HepG2 (cell line): ENCODE results near the gene GRK3. TPM values are rescaled to one million over a fixed set of nuclear protein-coding genes. Genes with fewer than 3 reads are reported as not detected.

Source experiments
- CEBPG ChIP-seq: IDR thresholded peaks from 2 replicates; pipeline ENCODE4 v1.6.1; 2016
- DPF2 ChIP-seq: sonication (generic); formaldehyde crosslinking; IDR thresholded peaks from 2 replicates; pipeline ENCODE4 v1.4.0; 2020; ENCODE audit warnings: mild to moderate bottlenecking, low read depth, missing genetic modification reagents, borderline replicate concordance
- ELF4 ChIP-seq: sonication (generic); formaldehyde crosslinking; IDR thresholded peaks from 2 replicates; pipeline ENCODE4 v1.5.0; 2020; ENCODE audit warnings: missing genetic modification reagents, mild to moderate bottlenecking, moderate library complexity, borderline replicate concordance
- FOXA1 ChIP-seq, 2 experiments: fragments of 450-650 bp in 1 of 2; sonication (generic) in 1 of 2; formaldehyde crosslinking in 1 of 2; IDR thresholded peaks; 2 replicates each; pipeline versions ENCODE4 v1.4.0 to v1.6.1; 2016 to 2020; ENCODE audit warnings: missing genetic modification reagents in 1 of 2
- HMG20B ChIP-seq: conservative IDR thresholded peaks from 2 replicates; pipeline ENCODE4 v1.6.1; 2016; ENCODE audit warnings: missing genetic modification reagents, missing compliant biosample characterization
- HNRNPL ChIP-seq: fragments of 200-400 bp; formaldehyde crosslinking; IDR thresholded peaks from 2 replicates; pipeline ENCODE4 v1.6.1; 2017; ENCODE audit warnings: mild to moderate bottlenecking, low read depth, low read length
- KDM1A ChIP-seq: IDR thresholded peaks from 2 replicates; pipeline ENCODE4 v1.6.1; 2016; ENCODE audit warnings: missing compliant biosample characterization
- MED1 ChIP-seq: sonication (generic); formaldehyde crosslinking; IDR thresholded peaks from 2 replicates; pipeline ENCODE4 v1.4.0; 2020; ENCODE audit warnings: missing genetic modification reagents
- MIXL1 ChIP-seq: IDR thresholded peaks from 2 replicates; pipeline ENCODE4 v1.6.1; 2016
- NCOA2 ChIP-seq: sonication (generic); formaldehyde crosslinking; IDR thresholded peaks from 2 replicates; pipeline ENCODE4 v1.8.0; 2022; ENCODE audit warnings: inconsistent platforms
- NR2F6 ChIP-seq, 2 experiments: IDR thresholded peaks; 2 replicates each; pipeline ENCODE4 v1.6.1; 2016; ENCODE audit warnings: antibody characterized with exemption in 1 of 2, mild to moderate bottlenecking in 1 of 2
- PCBP1 ChIP-seq: fragments of 200-400 bp; formaldehyde crosslinking; IDR thresholded peaks from 2 replicates; pipeline ENCODE4 v1.6.1; 2017; ENCODE audit warnings: mild to moderate bottlenecking, low read depth, low read length, borderline replicate concordance
- RCOR2 ChIP-seq: IDR thresholded peaks from 2 replicates; pipeline ENCODE4 v1.6.1; 2016; ENCODE audit warnings: missing biosample characterization, missing genetic modification reagents
- SALL1 ChIP-seq: sonication (generic); formaldehyde crosslinking; IDR thresholded peaks from 2 replicates; pipeline ENCODE4 v1.8.0; 2022; ENCODE audit warnings: mild to moderate bottlenecking, missing genetic modification reagents
- SAP130 ChIP-seq: IDR thresholded peaks from 2 replicates; pipeline ENCODE4 v1.6.1; 2016; ENCODE audit warnings: low read depth
- SMARCE1 ChIP-seq: fragments of 450-650 bp; IDR thresholded peaks from 2 replicates; pipeline ENCODE4 v1.6.1; 2017; ENCODE audit warnings: borderline replicate concordance
- SNAPC2 ChIP-seq: sonication (generic); formaldehyde crosslinking; IDR thresholded peaks from 2 replicates; pipeline ENCODE4 v1.8.1; 2022; ENCODE audit warnings: mild to moderate bottlenecking, missing genetic modification reagents
- SOX13 ChIP-seq, 3 experiments: fragments of 450-650 bp in 1 of 3; sonication (generic) in 1 of 3; formaldehyde crosslinking in 1 of 3; IDR thresholded peaks in 2 of 3; conservative IDR thresholded peaks in 1 of 3; 2 replicates each; pipeline versions ENCODE4 v1.5.0 to v1.6.1; 2016 to 2020; ENCODE audit warnings: antibody characterized with exemption in 1 of 3, mild to moderate bottlenecking in 1 of 3, missing compliant biosample characterization in 1 of 3, missing genetic modification reagents in 1 of 3, moderate library complexity in 1 of 3
- STAG1 ChIP-seq: sonication (generic); formaldehyde crosslinking; IDR thresholded peaks from 2 replicates; pipeline ENCODE4 v1.4.0; 2020; ENCODE audit warnings: missing genetic modification reagents
- TCF7 ChIP-seq: sonication (generic); IDR thresholded peaks from 2 replicates; pipeline ENCODE4 v1.6.1; 2016; ENCODE audit warnings: antibody characterized with exemption, low read depth
- THRA ChIP-seq: sonication (generic); formaldehyde crosslinking; IDR thresholded peaks from 2 replicates; pipeline ENCODE4 v1.4.0; 2020; ENCODE audit warnings: missing genetic modification reagents, borderline replicate concordance
- TIGD3 ChIP-seq: sonication (generic); formaldehyde crosslinking; IDR thresholded peaks from 2 replicates; pipeline ENCODE4 v1.5.1; 2020; ENCODE audit warnings: mild to moderate bottlenecking, missing genetic modification reagents, borderline replicate concordance
- YEATS2 ChIP-seq: sonication (generic); formaldehyde crosslinking; IDR thresholded peaks from 2 replicates; pipeline ENCODE4 v1.4.0; 2020; ENCODE audit warnings: missing genetic modification reagents, borderline replicate concordance
- ZKSCAN5 ChIP-seq: sonication (generic); formaldehyde crosslinking; IDR thresholded peaks from 2 replicates; pipeline ENCODE4 v1.5.1; 2020; ENCODE audit warnings: mild to moderate bottlenecking, missing genetic modification reagents
- ZNF180 ChIP-seq: sonication (generic); formaldehyde crosslinking; IDR thresholded peaks from 2 replicates; pipeline ENCODE4 v1.4.0; 2020; ENCODE audit warnings: low read depth, missing genetic modification reagents, borderline replicate concordance
- ZNF205 ChIP-seq: IDR thresholded peaks from 2 replicates; pipeline ENCODE4 v1.6.1; 2018; ENCODE audit warnings: missing biosample characterization, missing genetic modification reagents
- ZNF562 ChIP-seq: sonication (generic); formaldehyde crosslinking; IDR thresholded peaks from 2 replicates; pipeline ENCODE4 v1.8.0; 2022; ENCODE audit warnings: missing genetic modification reagents, borderline replicate concordance
- ZNF678 ChIP-seq: sonication (generic); formaldehyde crosslinking; IDR thresholded peaks from 2 replicates; pipeline ENCODE4 v1.4.0; 2020; ENCODE audit warnings: mild to moderate bottlenecking, missing genetic modification reagents
- ZZZ3 ChIP-seq: sonication (generic); formaldehyde crosslinking; IDR thresholded peaks from 2 replicates; pipeline ENCODE4 v1.4.0; 2020; ENCODE audit warnings: missing genetic modification reagents, mild to moderate bottlenecking, borderline replicate concordance
- polyA plus RNA-seq, 8 experiments: library from polyadenylated mRNA; depleted of rRNA in 3 of 8; stranded (reverse) in 7 of 8; unstranded in 1 of 8; fragments of >200 nt; fragmentation: Illumina TruSeq in 4 of 8; extraction: Trizol in 4 of 8; gene quantifications; 2 replicates each; pipeline versions ENCODE4 v1.2.1 to v1.2.3, GENCODE V29; 2011 to 2016; ENCODE audit warnings: low read depth in 4 of 8, missing spikeins in 1 of 8, mixed read lengths in 1 of 8; ENCODE audit not compliant: insufficient read depth in 1 of 8
- total RNA-seq, 5 experiments: library from RNA; depleted of rRNA; stranded (reverse); fragments of >200 nt; fragmentation: Illumina TruSeq; extraction: Trizol; gene quantifications; 2 replicates each; pipeline ENCODE4 v1.2.3, GENCODE V29; 2016; ENCODE audit warnings: low read depth in 1 of 5

GRK3 gene
- total and polyA plus RNA-seq, 2 of the 13 experiments (the other 11 are each of a cell fraction or from before 2014, with no cell fraction given), result 8.5 to 16.7 TPM

DNA sequence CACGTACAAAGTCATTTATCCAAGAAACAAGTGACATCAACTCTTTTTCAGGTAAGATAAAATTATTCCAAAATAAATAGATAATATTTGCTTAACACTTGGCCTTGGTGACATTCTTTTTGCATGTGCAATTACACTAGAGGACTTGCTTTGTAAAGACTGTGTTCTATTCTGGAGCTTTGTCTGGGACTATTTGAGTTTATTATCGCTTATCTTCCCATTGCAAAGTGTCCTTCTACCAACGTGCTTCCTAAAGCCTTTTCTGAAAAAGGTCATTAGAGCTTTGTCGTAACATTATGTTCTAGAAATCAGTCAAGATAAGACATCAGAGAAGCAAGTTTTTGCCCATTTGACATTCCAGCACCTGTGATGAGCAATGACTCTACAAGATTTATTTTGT lies 99.2 kb downstream of the GRK3 start (continued):
- peak; percentile 52; the same call in 1 of the 2 replicates for TF ChIP-seq THRA
- TF ChIP-seq MED1 (CRISPR knock-in tag), result peak; percentile 48; the same call in 1 of the 2 replicates
- TF ChIP-seq SNAPC2, result no peak
- no peak for TF ChIP-seq TIGD3
- no peak for TF ChIP-seq FOXA1 (IDR thresholded peaks at IDR 0.05)
- TF ChIP-seq FOXA1 (CRISPR knock-in tag; IDR thresholded peaks at IDR 0.05), result peak; percentile 59; the same call in 1 of the 2 replicates
- TF ChIP-seq ZNF205 (CRISPR knock-in tag), result no peak
- TF ChIP-seq SALL1 (CRISPR knock-in tag), result no peak
- TF ChIP-seq ZNF180 (CRISPR knock-in tag), result no peak
- no peak for TF ChIP-seq ELF4 (CRISPR knock-in tag)
- TF ChIP-seq SMARCE1, result no peak
- peak; percentile 46 for TF ChIP-seq CEBPG
- TF ChIP-seq KDM1A (CRISPR knock-in tag), result no peak
- TF ChIP-seq ZNF678 (CRISPR knock-in tag), result no peak
- peak; percentile 39 for TF ChIP-seq TCF7
- peak; percentile 74 for TF ChIP-seq NCOA2 (CRISPR knock-in tag)
- TF ChIP-seq HMG20B (CRISPR knock-in tag), result peak; percentile 37; the same call in 1 of the 2 replicates
- peak; percentile 35; the same call in 1 of the 2 replicates for TF ChIP-seq SAP130 (CRISPR knock-in tag)
- TF ChIP-seq DPF2 (CRISPR knock-in tag), result 0 out of 2 replicates have a peak, but pooled peaks have one; percentile 38
- peak; percentile 26; the same call in 1 of the 2 replicates for TF ChIP-seq MIXL1 (CRISPR knock-in tag)
- peak; percentile 44; the same call in 1 of the 2 replicates for TF ChIP-seq RCOR2 (CRISPR knock-in tag)
- no peak for TF ChIP-seq ZKSCAN5
- TF ChIP-seq PCBP1, result no peak
- TF ChIP-seq YEATS2 (CRISPR knock-in tag), result no peak
- no peak for TF ChIP-seq HNRNPL
- TF ChIP-seq ZZZ3, result no peak
- peak; percentile 69 for TF ChIP-seq NR2F6 (IDR thresholded peaks at IDR 0.05)
- peak; percentile 55; the same call in 1 of the 2 replicates for TF ChIP-seq NR2F6 (CRISPR knock-in tag; IDR thresholded peaks at IDR 0.05)
- TF ChIP-seq ZNF562 (CRISPR knock-in tag), result no peak
- TF ChIP-seq SOX13 (IDR thresholded peaks at IDR 0.05), result 0 out of 2 replicates have a peak, but pooled peaks have one; percentile 28
- TF ChIP-seq SOX13 (CRISPR knock-in tag; conservative IDR thresholded peaks at IDR 0.05 in 1 of 2, IDR thresholded peaks at IDR 0.05 in 1 of 2), result peak in 1 of 2 experiments; percentile 87; a peak in 2 of 4 replicates
- no peak for TF ChIP-seq STAG1 (CRISPR knock-in tag)
